Neural cell (in vitro differentiated cells): ENCODE data around the gene TULP1. TPM values are rescaled to one million over a fixed set of nuclear protein-coding genes. Genes with fewer than 3 reads are reported as not detected.

Experiments used
- H2AFZ ChIP-seq: fragments of 200-600, 300-800 bp; sonication (generic), shearing (Covaris generic); 2 replicates; pipeline ENCODE4 v1.6.0; 2014; ENCODE audit warnings: low read depth, mild to moderate bottlenecking, antibody characterized with exemption, low read length, moderate library complexity
- H3F3A ChIP-seq: fragments of 200-600 bp; shearing (Covaris generic); 2 replicates; pipeline ENCODE4 v1.6.1; 2016; ENCODE audit warnings: mild to moderate bottlenecking, moderate library complexity, mixed read lengths, antibody characterized with exemption, low read length; ENCODE audit not compliant: insufficient read depth, poor library complexity, severe bottlenecking
- H3K27ac ChIP-seq: fragments of 200-600, 300-800 bp; sonication (generic), shearing (Covaris generic); 2 replicates; pipeline ENCODE4 v1.5.1; 2014; ENCODE audit warnings: mild to moderate bottlenecking, low read length, moderate library complexity
- H3K27me3 ChIP-seq: fragments of 300-800, 200-600 bp; sonication (generic), shearing (Covaris generic); 2 replicates; pipeline ENCODE4 v1.6.0; 2014; ENCODE audit warnings: mild to moderate bottlenecking, low read depth, low read length, moderate library complexity; ENCODE audit not compliant: insufficient read depth
- H3K36me3 ChIP-seq: fragments of 300-800, 200-600 bp; sonication (generic), shearing (Covaris generic); 2 replicates; pipeline ENCODE4 v1.5.1; 2014; ENCODE audit warnings: mild to moderate bottlenecking, antibody characterized with exemption, low read length, moderate library complexity; ENCODE audit not compliant: insufficient read depth
- H3K4me2 ChIP-seq: fragments of 300-800, 200-600 bp; sonication (generic), shearing (Covaris generic); 2 replicates; pipeline ENCODE4 v1.6.0; 2014; ENCODE audit warnings: mild to moderate bottlenecking, low read length
- H3K4me3 ChIP-seq: fragments of 300-800, 200-600 bp; sonication (generic), shearing (Covaris generic); 2 replicates; pipeline ENCODE4 v1.5.1; 2014; ENCODE audit warnings: mild to moderate bottlenecking, low read length, moderate library complexity
- H3K79me2 ChIP-seq: fragments of 200-600 bp; shearing (Covaris generic); replicated peaks from 2 replicates; pipeline ENCODE4 v1.6.0; 2014; ENCODE audit warnings: mild to moderate bottlenecking, low read length, moderate library complexity; ENCODE audit not compliant: insufficient read depth
- H3K9ac ChIP-seq: fragments of 300-800, 200-600 bp; sonication (generic), shearing (Covaris generic); 2 replicates; pipeline ENCODE4 v1.6.1; 2016; ENCODE audit warnings: mild to moderate bottlenecking, low read length, mixed read lengths
- H3K9me2 ChIP-seq: fragments of 200-600 bp; shearing (Covaris generic); 2 replicates; pipeline ENCODE4 v1.6.1; 2016; ENCODE audit warnings: mild to moderate bottlenecking, low read length, mixed read lengths; ENCODE audit not compliant: insufficient read depth
- H3K9me3 ChIP-seq: fragments of 200-600, 300-800 bp; sonication (generic), shearing (Covaris generic); 2 replicates; pipeline ENCODE4 v1.6.1; 2016; ENCODE audit warnings: mild to moderate bottlenecking, mixed run types, low read length, moderate library complexity, mixed read lengths
- H4K20me1 ChIP-seq: fragments of 200-600 bp; shearing (Covaris generic); 2 replicates; pipeline ENCODE4 v1.6.1; 2016; ENCODE audit warnings: mild to moderate bottlenecking, mixed run types; ENCODE audit not compliant: insufficient read depth
- CTCF ChIP-seq: fragments of 450-650 bp; IDR thresholded peaks from 2 replicates; pipeline ENCODE4 v1.5.1; 2014; ENCODE audit warnings: antibody characterized with exemption, mild to moderate bottlenecking, moderate library complexity; ENCODE audit not compliant: poor library complexity, severe bottlenecking
- EP300 ChIP-seq: fragments of 450-650 bp; conservative IDR thresholded peaks from 2 replicates; pipeline ENCODE4 v1.6.1; 2014; ENCODE audit warnings: antibody characterized with exemption, mild to moderate bottlenecking, moderate library complexity; ENCODE audit not compliant: poor library complexity, severe bottlenecking
- EZH2 ChIP-seq: fragments of 200-600, 300-800 bp; shearing (Covaris generic), sonication (generic); IDR thresholded peaks from 2 replicates; pipeline ENCODE4 v1.6.1; 2014; ENCODE audit warnings: antibody characterized with exemption, low read length, borderline replicate concordance, mild to moderate bottlenecking; ENCODE audit not compliant: insufficient read depth, poor library complexity, severe bottlenecking
- MXI1 ChIP-seq: fragments of 450-650 bp; conservative IDR thresholded peaks from 2 replicates; pipeline ENCODE4 v1.6.1; 2014; ENCODE audit warnings: antibody characterized with exemption, mild to moderate bottlenecking; ENCODE audit not compliant: poor library complexity, severe bottlenecking
- POLR2AphosphoS5 ChIP-seq: IDR thresholded peaks from 2 replicates; pipeline ENCODE4 v1.6.1; 2012
- RAD21 ChIP-seq: fragments of 450-650 bp; conservative IDR thresholded peaks from 2 replicates; pipeline ENCODE4 v1.6.1; 2014; ENCODE audit warnings: antibody characterized with exemption, mild to moderate bottlenecking, moderate library complexity
- SMC3 ChIP-seq: fragments of 450-650 bp; conservative IDR thresholded peaks from 2 replicates; pipeline ENCODE4 v1.6.1; 2014; ENCODE audit warnings: antibody characterized with exemption, mild to moderate bottlenecking, moderate library complexity; ENCODE audit not compliant: poor library complexity
- TAF1 ChIP-seq: IDR thresholded peaks from 2 replicates; pipeline ENCODE4 v1.6.1; 2012; ENCODE audit warnings: low read depth
- polyA plus RNA-seq: library from polyadenylated mRNA; depleted of rRNA; stranded (reverse); fragments of >200 nt; gene quantifications from 2 replicates; pipeline ENCODE4 v1.2.3, GENCODE V29; 2014
- TF ChIP-seq, protein P1 (sequence below): IDR thresholded peaks from 2 replicates; pipeline ENCODE4 v1.6.1; 2012; ENCODE audit warnings: borderline replicate concordance

The TULP1 gene
- polyA plus RNA-seq, 1 donor from 2014 or later, result not detected

- H3K4me3 ChIP-seq, result no peak overlapping the region
- no peaks in the 10 kb centered on the region for H3K36me3 ChIP-seq
- no peak overlapping the region for H2AFZ ChIP-seq
- no peak overlapping the region for H3K4me2 ChIP-seq
- H3K27ac ChIP-seq, result no peak overlapping the region
- H3F3A ChIP-seq, result no peaks in the 10 kb centered on the region
- no peaks in the 10 kb centered on the region for H3K9me3 ChIP-seq
- TF ChIP-seq TAF1, result no peak
- no peak for TF ChIP-seq EP300
- TF ChIP-seq RAD21, result no peak
- no peak for TF ChIP-seq CTCF
- TF ChIP-seq, protein P1, sequence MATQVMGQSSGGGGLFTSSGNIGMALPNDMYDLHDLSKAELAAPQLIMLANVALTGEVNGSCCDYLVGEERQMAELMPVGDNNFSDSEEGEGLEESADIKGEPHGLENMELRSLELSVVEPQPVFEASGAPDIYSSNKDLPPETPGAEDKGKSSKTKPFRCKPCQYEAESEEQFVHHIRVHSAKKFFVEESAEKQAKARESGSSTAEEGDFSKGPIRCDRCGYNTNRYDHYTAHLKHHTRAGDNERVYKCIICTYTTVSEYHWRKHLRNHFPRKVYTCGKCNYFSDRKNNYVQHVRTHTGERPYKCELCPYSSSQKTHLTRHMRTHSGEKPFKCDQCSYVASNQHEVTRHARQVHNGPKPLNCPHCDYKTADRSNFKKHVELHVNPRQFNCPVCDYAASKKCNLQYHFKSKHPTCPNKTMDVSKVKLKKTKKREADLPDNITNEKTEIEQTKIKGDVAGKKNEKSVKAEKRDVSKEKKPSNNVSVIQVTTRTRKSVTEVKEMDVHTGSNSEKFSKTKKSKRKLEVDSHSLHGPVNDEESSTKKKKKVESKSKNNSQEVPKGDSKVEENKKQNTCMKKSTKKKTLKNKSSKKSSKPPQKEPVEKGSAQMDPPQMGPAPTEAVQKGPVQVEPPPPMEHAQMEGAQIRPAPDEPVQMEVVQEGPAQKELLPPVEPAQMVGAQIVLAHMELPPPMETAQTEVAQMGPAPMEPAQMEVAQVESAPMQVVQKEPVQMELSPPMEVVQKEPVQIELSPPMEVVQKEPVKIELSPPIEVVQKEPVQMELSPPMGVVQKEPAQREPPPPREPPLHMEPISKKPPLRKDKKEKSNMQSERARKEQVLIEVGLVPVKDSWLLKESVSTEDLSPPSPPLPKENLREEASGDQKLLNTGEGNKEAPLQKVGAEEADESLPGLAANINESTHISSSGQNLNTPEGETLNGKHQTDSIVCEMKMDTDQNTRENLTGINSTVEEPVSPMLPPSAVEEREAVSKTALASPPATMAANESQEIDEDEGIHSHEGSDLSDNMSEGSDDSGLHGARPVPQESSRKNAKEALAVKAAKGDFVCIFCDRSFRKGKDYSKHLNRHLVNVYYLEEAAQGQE, result no peak
- no peak for TF ChIP-seq POLR2AphosphoS5
- TF ChIP-seq MXI1, result no peak
- no peak for TF ChIP-seq EZH2
- no peak for TF ChIP-seq SMC3
- no peaks in the 10 kb centered on the region for H4K20me1 ChIP-seq
- no peak overlapping the region for H3K9ac ChIP-seq
- H3K79me2 ChIP-seq, result no peaks in the 10 kb centered on the region
- no peaks in the 10 kb centered on the region for H3K27me3 ChIP-seq
- no peaks in the 10 kb centered on the region for H3K9me2 ChIP-seq
These were observed 690 bp downstream of the TULP1 start for GRCh38 chr6:35512006-35512405.

DNA sequence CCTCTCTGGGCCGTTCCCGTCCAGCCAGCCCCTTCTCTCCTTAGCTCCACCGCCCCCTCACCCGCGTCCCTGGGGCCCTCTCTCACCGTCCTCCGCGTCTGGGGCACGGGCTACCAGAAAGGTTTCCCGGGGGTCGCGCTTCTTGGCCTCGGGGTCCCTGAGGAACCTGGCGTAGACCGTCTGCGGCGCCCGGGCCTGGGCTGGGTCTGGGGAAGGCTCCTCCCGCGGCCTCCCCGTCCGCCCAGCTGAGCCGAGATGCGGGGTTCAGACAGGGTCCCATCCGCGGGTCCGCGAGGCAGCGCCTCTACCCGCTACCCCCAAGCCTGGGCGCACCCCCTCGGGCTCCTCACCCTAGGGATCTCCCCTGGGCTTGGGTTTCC is 1.1 kb downstream of the TULP1 start:
- H2AFZ ChIP-seq, result no peak overlapping the region
- no peaks in the 10 kb centered on the region for H3K36me3 ChIP-seq
- TF ChIP-seq, protein P1, result no peak
- TF ChIP-seq CTCF (no peak), RAD21 (no peak), POLR2AphosphoS5 (no peak), TAF1 (no peak), MXI1 (no peak), SMC3 (no peak), EP300 (no peak), EZH2 (no peak)
- no peaks in the 10 kb centered on the region for H3F3A ChIP-seq
- no peak overlapping the region for H3K9ac ChIP-seq
- H3K9me2 ChIP-seq, result no peaks in the 10 kb centered on the region
- H4K20me1 ChIP-seq, result no peaks in the 10 kb centered on the region
- no peaks in the 10 kb centered on the region for H3K9me3 ChIP-seq
- no peak overlapping the region for H3K4me2 ChIP-seq
- H3K27ac ChIP-seq, result no peak overlapping the region
- H3K79me2 ChIP-seq, result no peaks in the 10 kb centered on the region
- H3K27me3 ChIP-seq, result no peaks in the 10 kb centered on the region
- no peak overlapping the region for H3K4me3 ChIP-seq
